Neuronal stem cell (in vitro differentiated cells): Measurements from ENCODE around the gene PLSCR1.
A peak's percentile ranks its signal among the peaks of the same experiment; 100 is the strongest.

ENCODE experiments used
- DNase-seq: peaks from one replicate; pipeline ENCODE4 v3.0.0-alpha.2; 2013; ENCODE audit warnings: low spot score
- H2AFZ ChIP-seq: one replicate; pipeline ENCODE4 v1.6.1; 2013; ENCODE audit warnings: mild to moderate bottlenecking, low read length, inconsistent platforms
- H2AK5ac ChIP-seq: 2 replicates; pipeline ENCODE4 v1.6.1; 2013; ENCODE audit warnings: low read depth, mild to moderate bottlenecking, inconsistent platforms, low read length, moderate library complexity, mixed read lengths
- H2BK120ac ChIP-seq: 2 replicates; pipeline ENCODE4 v1.6.1; 2013; ENCODE audit warnings: low read depth, mild to moderate bottlenecking, inconsistent platforms, low read length, moderate library complexity, mixed read lengths
- H2BK12ac ChIP-seq: one replicate; pipeline ENCODE4 v1.6.1; 2013; ENCODE audit warnings: low read length, inconsistent platforms
- H2BK15ac ChIP-seq: 2 replicates; pipeline ENCODE4 v1.6.1; 2013; ENCODE audit warnings: mild to moderate bottlenecking, low read length, inconsistent platforms, mixed read lengths
- H2BK5ac ChIP-seq: one replicate; pipeline ENCODE4 v1.6.1; 2013; ENCODE audit warnings: inconsistent platforms, mild to moderate bottlenecking, low read length, moderate library complexity
- H3K14ac ChIP-seq: one replicate; pipeline ENCODE4 v1.6.1; 2013; ENCODE audit warnings: low read length, inconsistent platforms
- H3K18ac ChIP-seq: 2 replicates; pipeline ENCODE4 v1.6.1; 2013; ENCODE audit warnings: low read length, inconsistent platforms
- H3K23ac ChIP-seq: 2 replicates; pipeline ENCODE4 v1.6.1; 2013; ENCODE audit warnings: low read depth, mild to moderate bottlenecking, mixed read lengths, low read length, inconsistent platforms; ENCODE audit not compliant: poor library complexity
- H3K27ac ChIP-seq: replicated peaks from 3 replicates; pipeline ENCODE4 v1.5.1; 2013; ENCODE audit warnings: low read length, inconsistent platforms
- H3K27me3 ChIP-seq, 3 experiments: 2 replicates each; pipeline ENCODE4 v1.6.1; 2013; ENCODE audit warnings: low read length in 3 of 3, mild to moderate bottlenecking in 2 of 3, inconsistent platforms in 1 of 3, low read depth in 1 of 3, mixed read lengths in 1 of 3, moderate library complexity in 1 of 3; ENCODE audit not compliant: control insufficient read depth in 3 of 3, insufficient read depth in 3 of 3
- H3K36me3 ChIP-seq, 2 donors: replicated peaks in 1 of 2; 2 replicates each; pipeline ENCODE4 v1.6.1; 2013; ENCODE audit warnings: low read length in 2 of 2; ENCODE audit not compliant: control insufficient read depth in 2 of 2, insufficient read depth in 2 of 2
- H3K4ac ChIP-seq: 2 replicates; pipeline ENCODE4 v1.6.1; 2013; ENCODE audit warnings: inconsistent platforms, mild to moderate bottlenecking, low read length, moderate library complexity
- H3K4me1 ChIP-seq, 2 donors: 1 replicate in 1 of 2; 2 replicates in 1 of 2; pipeline ENCODE4 v1.6.1; 2013; ENCODE audit warnings: low read length in 2 of 2, low read depth in 1 of 2; ENCODE audit not compliant: control insufficient read depth in 2 of 2, insufficient read depth in 1 of 2
- H3K4me2 ChIP-seq: one replicate; pipeline ENCODE4 v1.6.1; 2013; ENCODE audit warnings: mild to moderate bottlenecking, low read length, inconsistent platforms; ENCODE audit not compliant: insufficient read depth, poor library complexity, severe bottlenecking
- H3K4me3 ChIP-seq, 2 donors: 2 replicates each; pipeline ENCODE4 v1.5.1; 2013; ENCODE audit warnings: low read length in 2 of 2, mild to moderate bottlenecking in 2 of 2, inconsistent platforms in 1 of 2, moderate library complexity in 1 of 2
- H3K79me1 ChIP-seq: one replicate; pipeline ENCODE4 v1.6.1; 2013; ENCODE audit warnings: low read depth, mild to moderate bottlenecking, inconsistent platforms, low read length, moderate library complexity
- H3K9ac ChIP-seq: one replicate; pipeline ENCODE4 v1.6.1; 2013; ENCODE audit warnings: mild to moderate bottlenecking, low read depth, low read length, inconsistent platforms; ENCODE audit not compliant: poor library complexity
- H3K9me3 ChIP-seq, 2 donors: replicated peaks in 1 of 2; 2 replicates each; pipeline versions ENCODE3 to v1.6.1; 2013; ENCODE audit warnings: low read length in 2 of 2, mild to moderate bottlenecking in 2 of 2, inconsistent platforms in 1 of 2, low read depth in 1 of 2, mixed read lengths in 1 of 2, moderate library complexity in 1 of 2; ENCODE audit not compliant: control insufficient read depth in 2 of 2, insufficient read depth in 1 of 2
- H4K8ac ChIP-seq: one replicate; pipeline ENCODE4 v1.6.1; 2013; ENCODE audit warnings: low read depth, mild to moderate bottlenecking, inconsistent platforms, low read length, moderate library complexity
- H4K91ac ChIP-seq: one replicate; pipeline ENCODE4 v1.6.1; 2013; ENCODE audit warnings: low read length, low read depth, mild to moderate bottlenecking, inconsistent platforms; ENCODE audit not compliant: poor library complexity
- WGBS, 2 donors: extraction: QIAGEN DNeasy Blood & Tissue Kit; methylation state at CpG; one replicate each; pipeline ENCODE4 v1.1.7; 2013; ENCODE audit warnings: missing lambda C conversion rate in 2 of 2, mixed read lengths in 1 of 2; ENCODE audit not compliant: insufficient read length in 2 of 2, insufficient replicate concordance in 1 of 2; ENCODE audit errors: extremely low coverage in 2 of 2; 5-methylcytosine and 5-hydroxymethylcytosine counted together

The PLSCR1 gene

GRCh38 chr3:146503461-146504202 is 40.8 kb downstream of the PLSCR1 start:
- no peaks in the 10 kb centered on the region for H3K36me3 ChIP-seq
- peak overlapping the region; percentile 54 for H2AFZ ChIP-seq
- peaks cover 2 to 32% of the 10 kb centered on the region in 2 donors for H3K4me1 ChIP-seq
- no peak overlapping the region for H3K4me2 ChIP-seq
- H3K27me3 ChIP-seq = no peaks in the 10 kb centered on the region
- no peak for DNase-seq
- no CpG with 5 or more reads among the region's 12 CpGs for WGBS, 2 donors
- no peaks in the 10 kb centered on the region for H3K79me1 ChIP-seq
- H3K27ac ChIP-seq = no peak overlapping the region
- H3K4ac ChIP-seq = no peak overlapping the region
- H3K18ac ChIP-seq = no peak overlapping the region
- H3K9me3 ChIP-seq = peaks cover 0 to 8% of the 10 kb centered on the region in 2 donors
- H4K91ac ChIP-seq = no peak overlapping the region
- H2BK12ac ChIP-seq = no peak overlapping the region
- H2AK5ac ChIP-seq = no peak overlapping the region
- no peak overlapping the region for H3K9ac ChIP-seq
- no peak overlapping the region for H2BK15ac ChIP-seq
- no peak overlapping the region for H2BK5ac ChIP-seq
- H4K8ac ChIP-seq = no peak overlapping the region
- no peak overlapping the region for H3K4me3 ChIP-seq
- H2BK120ac ChIP-seq = no peak overlapping the region
- H3K14ac ChIP-seq = no peak overlapping the region
- H3K23ac ChIP-seq = no peak overlapping the region

- no peak overlapping the region for H3K18ac ChIP-seq
- H3K9me3 ChIP-seq = peaks cover 0 to 2% of the 10 kb centered on the region in 2 donors
- H3K36me3 ChIP-seq = no peaks in the 10 kb centered on the region
- H2BK15ac ChIP-seq = no peak overlapping the region
- WGBS, 2 donors = no CpG with 5 or more reads among the region's 1 CpG
- no peak overlapping the region for H3K27ac ChIP-seq
- no peak overlapping the region for H4K8ac ChIP-seq
- H3K23ac ChIP-seq = no peak overlapping the region
- H2AK5ac ChIP-seq = no peak overlapping the region
- H2AFZ ChIP-seq = no peak overlapping the region
- no peaks in the 10 kb centered on the region for H3K27me3 ChIP-seq
- H2BK5ac ChIP-seq = no peak overlapping the region
- DNase-seq = no peak
- no peak overlapping the region for H3K4ac ChIP-seq
- no peak overlapping the region for H3K14ac ChIP-seq
- peaks cover 2 to 30% of the 10 kb centered on the region in 2 donors for H3K4me1 ChIP-seq
- H3K4me3 ChIP-seq = no peak overlapping the region
- no peak overlapping the region for H4K91ac ChIP-seq
- no peaks in the 10 kb centered on the region for H3K79me1 ChIP-seq
- no peak overlapping the region for H2BK120ac ChIP-seq
- H3K9ac ChIP-seq = no peak overlapping the region
- H3K4me2 ChIP-seq = no peak overlapping the region
- no peak overlapping the region for H2BK12ac ChIP-seq
Measured at GRCh38 chr3:146502887-146503460, 41.4 kb downstream of the PLSCR1 start.

- Histone ChIP-seq H3K27ac (no peak overlapping the region), H2BK5ac (no peak overlapping the region), H3K36me3 (no peaks in the 10 kb centered on the region), H3K4ac (no peak overlapping the region), H3K23ac (no peak overlapping the region), H2BK120ac (no peak overlapping the region), H4K91ac (no peak overlapping the region), H2AFZ (no peak overlapping the region), H2AK5ac (no peak overlapping the region), H3K4me1 (peaks cover 0 to 19% of the 10 kb centered on the region in 2 donors), H3K18ac (no peak overlapping the region), H3K4me3 (no peak overlapping the region), H2BK15ac (no peak overlapping the region), H3K9ac (no peak overlapping the region), H3K14ac (no peak overlapping the region), H3K4me2 (no peak overlapping the region), H3K9me3 (peaks cover 0 to 2% of the 10 kb centered on the region in 2 donors), H2BK12ac (no peak overlapping the region), H4K8ac (no peak overlapping the region), H3K27me3 (no peaks in the 10 kb centered on the region), H3K79me1 (no peaks in the 10 kb centered on the region)
- DNase-seq = no peak
Measured at GRCh38 chr3:146501752-146502151, 42.7 kb downstream of the PLSCR1 start.

GRCh38 chr3:146499701-146500100 is 44.7 kb downstream of the PLSCR1 start:
- Histone ChIP-seq H3K4me1 (peaks cover 0 to 2% of the 10 kb centered on the region in 2 donors), H3K27me3 (no peaks in the 10 kb centered on the region), H2BK12ac (no peak overlapping the region), H3K27ac (no peak overlapping the region), H2BK5ac (no peak overlapping the region), H3K4me3 (no peak overlapping the region), H2AK5ac (no peak overlapping the region), H2BK120ac (no peak overlapping the region), H4K91ac (no peak overlapping the region), H2BK15ac (no peak overlapping the region), H3K9ac (no peak overlapping the region), H2AFZ (no peak overlapping the region), H3K18ac (no peak overlapping the region), H3K4me2 (no peak overlapping the region), H3K36me3 (no peaks in the 10 kb centered on the region), H3K79me1 (no peaks in the 10 kb centered on the region), H3K9me3 (peaks cover 0 to 2% of the 10 kb centered on the region in 2 donors), H3K23ac (no peak overlapping the region), H3K14ac (no peak overlapping the region), H3K4ac (no peak overlapping the region), H4K8ac (no peak overlapping the region)
- WGBS, 2 donors = no CpG with 5 or more reads among the region's 1 CpG
- no peak for DNase-seq
